GM19324 (cell line): ENCODE measurements around the gene NEK11.

Experiments used
- ATAC-seq: cut with Tn5 transposase; IDR thresholded peaks from one replicate; pipeline ENCODE4 v1.9.1; 2021; ENCODE audit warnings: mild to moderate bottlenecking, moderate library complexity; ENCODE audit not compliant: unreplicated experiment, low FRiP score

NEK11 gene, protein sequence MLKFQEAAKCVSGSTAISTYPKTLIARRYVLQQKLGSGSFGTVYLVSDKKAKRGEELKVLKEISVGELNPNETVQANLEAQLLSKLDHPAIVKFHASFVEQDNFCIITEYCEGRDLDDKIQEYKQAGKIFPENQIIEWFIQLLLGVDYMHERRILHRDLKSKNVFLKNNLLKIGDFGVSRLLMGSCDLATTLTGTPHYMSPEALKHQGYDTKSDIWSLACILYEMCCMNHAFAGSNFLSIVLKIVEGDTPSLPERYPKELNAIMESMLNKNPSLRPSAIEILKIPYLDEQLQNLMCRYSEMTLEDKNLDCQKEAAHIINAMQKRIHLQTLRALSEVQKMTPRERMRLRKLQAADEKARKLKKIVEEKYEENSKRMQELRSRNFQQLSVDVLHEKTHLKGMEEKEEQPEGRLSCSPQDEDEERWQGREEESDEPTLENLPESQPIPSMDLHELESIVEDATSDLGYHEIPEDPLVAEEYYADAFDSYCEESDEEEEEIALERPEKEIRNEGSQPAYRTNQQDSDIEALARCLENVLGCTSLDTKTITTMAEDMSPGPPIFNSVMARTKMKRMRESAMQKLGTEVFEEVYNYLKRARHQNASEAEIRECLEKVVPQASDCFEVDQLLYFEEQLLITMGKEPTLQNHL

DNA sequence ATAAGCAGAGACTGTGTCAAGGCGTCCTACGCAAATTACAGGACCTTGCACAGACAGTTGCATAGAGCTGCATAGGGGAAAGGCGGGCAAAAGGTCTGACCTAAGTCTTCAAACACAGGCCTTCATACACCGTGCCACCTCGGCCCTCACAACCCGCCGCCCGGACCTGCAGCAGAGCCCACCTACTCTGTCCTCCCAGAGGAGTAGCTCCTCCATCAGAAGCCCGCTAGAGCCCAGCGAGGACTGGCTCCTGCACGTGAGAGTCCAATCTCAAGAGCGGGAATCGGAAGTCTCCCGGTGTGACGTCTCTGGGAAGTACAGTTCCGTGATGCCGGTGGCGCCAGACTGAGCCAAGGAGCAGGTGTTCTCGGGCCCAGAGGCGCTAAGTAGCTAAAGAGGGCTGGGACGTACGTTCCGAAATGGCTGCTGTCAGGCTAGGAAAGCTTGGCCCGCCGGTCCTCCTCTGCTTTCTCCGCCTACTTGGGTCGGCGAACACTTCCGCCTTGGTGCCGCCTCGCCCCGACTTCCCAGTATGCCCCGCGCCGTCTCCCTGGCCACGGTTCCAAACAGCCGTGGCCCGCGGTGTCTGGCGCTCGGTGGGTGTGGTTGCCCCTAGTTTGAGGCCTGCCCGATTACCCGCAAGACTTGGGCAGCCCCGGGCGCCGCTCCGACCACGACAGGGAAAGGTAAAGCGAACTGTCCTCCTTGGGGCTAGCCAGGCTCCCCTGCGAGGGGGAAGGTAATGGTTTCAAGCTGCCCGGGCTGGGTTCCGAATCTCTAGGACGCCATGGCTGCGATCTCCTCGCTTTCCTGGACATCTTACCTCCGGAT is at the start of gene NEK11, which contains the start of gene ASTE1:
TSS of gene NEK11 (plus strand) at position 557 of the 831 bp plus-strand sequence. CDS start 2,832 bp downstream, outside the sequence.
TSS of gene ASTE1 (minus strand) at position 505 of the 831 bp plus-strand sequence. CDS start 1,519 bp downstream, outside the sequence.
- peak; percentile 97 for ATAC-seq

DNA sequence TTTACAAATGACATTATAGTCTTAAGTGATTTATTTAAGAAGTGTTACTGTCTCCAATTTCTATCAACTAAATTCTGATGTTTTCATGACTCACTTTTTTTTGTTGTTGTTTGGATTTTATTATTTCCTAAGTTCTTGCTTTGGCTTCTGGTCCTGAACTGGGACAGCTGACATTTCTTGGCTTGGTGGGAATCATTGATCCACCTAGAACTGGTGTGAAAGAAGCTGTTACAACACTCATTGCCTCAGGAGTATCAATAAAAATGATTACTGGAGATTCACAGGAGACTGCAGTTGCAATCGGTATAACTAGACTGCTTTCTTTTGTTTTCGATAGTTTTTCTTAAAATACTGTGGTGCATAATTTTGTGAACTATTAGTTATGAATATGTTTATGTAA is 47.6 kb upstream of the NEK11 start:
- ATAC-seq, result no peak

DNA sequence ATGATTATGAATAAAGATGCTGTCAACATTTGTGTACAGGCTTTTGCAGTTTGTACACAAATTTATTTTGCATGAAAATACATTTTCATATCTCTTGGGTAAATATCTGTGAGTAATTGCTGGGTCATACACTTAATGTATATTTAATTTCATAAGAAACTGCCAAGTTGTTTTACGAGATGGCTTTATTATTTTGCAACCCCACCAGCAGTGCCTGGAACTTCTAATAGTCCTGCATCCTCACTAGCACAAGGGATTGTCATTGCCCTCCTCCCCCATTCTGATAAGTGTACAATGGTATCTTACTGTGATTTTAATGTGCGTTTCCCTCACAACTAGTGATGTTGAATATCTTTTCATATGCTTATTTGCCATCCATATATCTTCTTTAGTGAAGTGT is 45.2 kb upstream of the NEK11 start:
- ATAC-seq, result no peak

DNA sequence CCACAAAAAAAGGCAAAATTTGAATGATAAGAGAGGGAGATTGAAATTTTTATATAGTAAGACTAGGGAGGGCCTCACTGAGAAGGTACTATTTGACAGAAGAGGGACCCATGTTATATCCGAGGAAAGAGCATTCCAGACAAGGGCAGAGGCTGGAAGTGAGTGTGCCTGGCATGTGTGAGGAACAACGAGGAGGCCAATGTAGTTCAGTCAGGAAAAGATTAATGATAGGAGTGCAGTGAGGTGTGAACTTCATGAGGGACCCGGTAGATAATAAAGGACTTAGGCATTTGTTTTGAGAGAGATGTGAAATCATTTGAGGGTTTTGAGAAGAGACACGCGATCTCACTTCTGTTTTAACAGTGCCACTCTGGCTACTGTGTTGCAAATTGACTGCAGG is 36.4 kb upstream of the NEK11 start:
- ATAC-seq, result no peak

DNA sequence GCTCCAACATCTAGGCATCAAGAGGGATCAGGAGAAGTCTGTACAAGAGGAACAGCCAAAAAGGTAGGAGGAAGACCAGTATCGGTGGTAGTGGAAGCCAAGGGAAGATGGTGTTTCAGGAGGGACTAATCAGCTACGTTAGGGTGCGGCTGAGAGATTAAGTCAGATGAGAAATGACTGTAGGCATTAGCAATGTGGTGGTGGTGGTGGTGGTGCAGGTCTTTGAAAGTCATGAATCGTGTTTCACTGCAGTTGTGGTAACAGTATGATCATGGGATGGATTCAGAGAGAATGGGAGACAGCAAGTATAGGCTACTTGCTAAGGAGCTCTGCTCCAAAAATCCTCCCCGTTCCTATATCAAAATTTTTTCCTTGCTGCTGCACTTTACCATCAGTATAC is 35.6 kb upstream of the NEK11 start:
- ATAC-seq, result no peak

DNA sequence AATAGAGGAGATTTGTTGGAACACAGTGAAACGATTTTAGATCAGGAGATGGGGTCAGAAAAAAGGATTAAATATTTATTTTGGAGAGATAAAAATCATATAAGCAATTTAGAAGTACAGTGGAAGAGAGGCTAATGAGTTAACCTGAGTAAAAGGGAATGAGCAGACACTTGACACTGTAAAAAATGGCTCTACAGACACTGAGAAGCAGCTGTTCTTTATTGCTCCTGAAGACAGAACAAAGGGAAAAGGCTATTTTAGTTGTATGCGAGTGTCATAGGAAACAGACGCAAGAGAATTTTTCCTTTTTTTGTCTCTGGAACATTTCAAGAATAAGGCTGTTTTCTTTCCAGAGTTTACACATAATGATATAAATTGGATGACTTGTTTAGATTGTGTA is 34.3 kb upstream of the NEK11 start:
- ATAC-seq, result no peak

DNA sequence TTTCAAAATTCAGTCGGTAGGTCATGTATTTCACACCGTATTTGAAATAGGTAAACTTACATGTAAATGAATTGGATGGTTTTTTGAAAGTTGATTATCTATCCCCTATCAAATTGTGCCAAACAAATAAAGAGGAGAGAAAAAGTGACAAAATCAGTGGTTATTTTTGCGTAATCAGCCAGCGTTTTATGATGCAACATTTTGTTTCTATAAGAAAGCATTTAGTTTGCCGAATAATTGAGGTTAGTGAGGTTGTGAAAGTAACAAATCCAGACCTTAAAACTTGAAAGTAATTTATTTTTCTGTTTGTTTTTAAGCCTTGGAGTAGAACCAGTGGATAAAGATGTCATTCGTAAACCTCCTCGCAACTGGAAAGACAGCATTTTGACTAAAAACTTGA is 29.4 kb upstream of the NEK11 start:
- ATAC-seq, result no peak

DNA sequence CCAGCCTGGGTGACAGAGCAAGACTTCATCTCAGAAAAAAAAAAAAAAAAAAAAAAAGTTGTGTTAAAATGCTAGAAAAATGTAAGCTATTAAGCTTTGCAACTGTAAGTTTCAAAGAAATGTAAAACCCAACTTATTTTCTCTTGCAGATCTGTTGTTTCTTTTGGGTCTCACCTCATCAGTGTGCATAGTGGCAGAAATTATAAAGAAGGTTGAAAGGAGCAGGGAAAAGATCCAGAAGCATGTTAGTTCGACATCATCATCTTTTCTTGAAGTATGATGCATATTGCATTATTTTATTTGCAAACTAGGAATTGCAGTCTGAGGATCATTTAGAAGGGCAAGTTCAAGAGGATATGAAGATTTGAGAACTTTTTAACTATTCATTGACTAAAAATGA is 25.6 kb upstream of the NEK11 start:
- ATAC-seq, result no peak

DNA sequence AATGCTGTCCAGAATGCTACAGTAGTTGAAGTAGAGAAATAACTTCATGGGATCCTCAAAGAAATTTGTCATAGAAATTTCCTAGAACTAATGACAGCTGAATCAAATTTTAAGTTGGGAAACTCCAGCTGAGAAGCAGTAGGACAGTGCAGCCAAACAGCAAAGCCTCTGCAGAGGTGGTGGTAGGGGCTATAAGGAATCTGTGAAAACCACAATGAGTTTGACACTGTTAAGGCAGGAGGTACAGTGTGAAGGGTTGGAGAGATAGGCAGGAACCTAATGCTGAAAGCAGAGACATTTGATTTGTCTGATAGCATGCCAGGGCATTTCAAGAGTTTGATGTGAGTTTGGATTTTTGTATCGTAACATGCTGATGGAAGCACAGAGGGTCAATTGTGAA is 22.1 kb upstream of the NEK11 start:
- no peak for ATAC-seq

DNA sequence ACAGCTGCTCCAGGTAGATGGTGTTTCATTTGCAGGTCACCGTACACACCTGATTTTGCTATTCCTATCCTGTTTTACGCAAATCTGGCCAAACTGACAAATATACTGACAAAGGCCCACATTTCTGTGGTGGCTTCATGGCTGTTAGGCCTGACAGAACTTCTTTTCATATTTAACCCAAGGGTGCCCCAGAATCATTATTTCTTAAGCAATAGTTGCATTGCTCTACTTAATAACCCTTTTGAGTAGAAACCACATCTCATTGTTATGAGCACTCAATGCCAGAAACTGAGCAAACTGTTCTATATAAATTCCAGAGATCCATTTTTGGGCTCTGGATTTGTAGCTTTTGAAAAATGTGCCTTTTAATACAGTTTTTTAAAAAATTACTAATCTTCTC is 19.4 kb upstream of the NEK11 start:
- no peak for ATAC-seq

DNA sequence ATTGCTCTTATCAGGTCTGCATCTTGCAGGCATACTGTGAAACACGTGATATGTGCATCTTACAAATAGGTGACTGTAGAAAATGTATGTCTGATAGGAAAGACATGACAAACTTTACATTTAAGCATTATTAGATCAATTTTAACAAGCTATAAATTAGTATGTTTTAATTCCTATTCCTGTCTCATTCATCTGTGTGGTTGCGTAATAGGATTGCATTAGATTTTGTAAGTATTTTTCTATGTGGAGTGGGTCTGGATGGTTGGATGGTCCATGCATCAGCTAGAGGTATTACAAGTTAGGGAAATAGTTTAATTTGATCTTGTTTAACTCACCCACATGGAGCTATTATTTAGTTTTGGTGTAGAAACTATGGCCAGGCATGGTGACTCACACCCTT is 18.9 kb upstream of the NEK11 start:
- ATAC-seq, result no peak

DNA sequence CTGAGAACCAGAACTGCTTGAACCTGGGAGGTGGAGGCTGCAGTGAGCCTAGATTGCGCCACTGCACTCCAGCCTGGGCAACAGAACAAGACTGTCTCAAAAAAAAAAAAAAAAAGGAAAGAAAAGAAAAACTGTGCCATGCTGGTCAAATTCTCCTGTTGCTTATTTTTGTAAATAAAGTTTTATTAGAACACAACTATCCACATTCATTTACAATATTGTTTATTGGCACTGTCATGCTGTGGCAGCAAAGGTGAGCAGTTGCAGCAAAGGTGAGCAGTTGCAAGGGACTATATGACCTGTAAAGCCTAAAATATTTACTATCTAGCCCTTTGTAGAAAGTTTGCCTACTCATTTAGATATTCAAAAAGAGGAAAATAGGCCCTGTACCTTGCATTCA is 18.4 kb upstream of the NEK11 start:
- no peak for ATAC-seq

DNA sequence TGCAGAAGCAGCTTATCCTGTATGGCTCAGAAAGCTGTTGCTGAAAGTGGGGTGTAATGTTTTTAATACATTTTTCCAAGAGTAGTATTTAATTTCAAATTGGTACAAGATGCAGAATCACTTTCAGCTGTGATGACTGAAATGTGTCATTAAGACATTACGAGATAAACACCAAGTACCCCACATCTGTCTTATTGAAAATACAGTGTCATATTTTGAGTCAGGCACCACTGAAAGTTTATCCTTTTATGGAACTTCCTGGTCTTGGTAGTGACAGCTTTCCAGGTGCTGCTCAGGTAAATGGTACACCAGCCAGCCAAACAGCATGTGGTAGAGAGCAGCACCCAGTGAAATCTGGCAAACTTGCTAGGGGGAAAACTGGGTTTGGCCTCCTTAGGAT is 17.0 kb upstream of the NEK11 start:
- no peak for ATAC-seq

DNA sequence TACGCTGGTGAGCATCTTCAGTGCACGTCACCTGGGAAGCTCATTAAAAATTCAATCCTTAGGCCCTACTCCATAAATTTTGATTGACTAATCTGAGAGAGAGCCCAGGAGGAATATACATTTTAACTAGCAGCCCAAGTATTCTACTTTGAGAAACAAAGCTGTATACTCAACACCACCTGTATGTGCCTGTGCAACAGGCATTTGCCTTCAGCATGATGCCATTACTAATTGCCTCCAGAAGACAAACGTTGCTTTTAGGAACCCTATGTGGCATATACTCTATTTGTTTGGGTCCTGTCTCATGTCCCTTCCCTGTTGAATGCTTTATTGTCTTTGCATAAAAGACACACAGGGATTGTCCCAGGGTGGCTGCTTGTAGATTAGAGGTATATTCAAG is 7.7 kb upstream of the NEK11 start:
- no peak for ATAC-seq

DNA sequence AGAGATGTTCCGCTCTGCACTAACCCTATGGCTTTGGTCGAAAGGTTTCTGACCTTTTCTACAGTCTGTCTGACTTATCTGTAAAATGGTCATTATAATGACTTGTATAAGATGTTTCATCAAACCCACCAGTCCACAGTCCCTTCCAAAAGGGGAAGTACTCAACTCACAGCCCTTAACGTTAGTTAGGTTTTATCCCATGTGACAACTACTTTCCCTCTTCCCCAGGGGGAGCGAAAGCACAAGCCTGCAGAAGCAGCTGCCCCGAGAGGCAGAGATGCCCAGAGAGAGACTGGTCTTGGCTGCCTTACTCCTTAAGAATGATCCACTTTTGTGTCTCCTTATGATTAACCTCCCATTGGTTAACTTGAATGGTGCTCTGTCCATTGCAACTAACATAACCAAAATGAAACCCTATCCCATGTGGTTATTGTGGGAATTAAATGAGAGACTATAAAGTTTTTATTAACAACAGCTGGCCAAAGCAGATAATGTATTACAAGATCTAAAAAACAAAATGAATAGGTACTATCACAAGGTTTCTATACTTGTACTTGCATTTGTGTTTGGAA is 6.5 kb upstream of the NEK11 start:
- ATAC-seq, result no peak

DNA sequence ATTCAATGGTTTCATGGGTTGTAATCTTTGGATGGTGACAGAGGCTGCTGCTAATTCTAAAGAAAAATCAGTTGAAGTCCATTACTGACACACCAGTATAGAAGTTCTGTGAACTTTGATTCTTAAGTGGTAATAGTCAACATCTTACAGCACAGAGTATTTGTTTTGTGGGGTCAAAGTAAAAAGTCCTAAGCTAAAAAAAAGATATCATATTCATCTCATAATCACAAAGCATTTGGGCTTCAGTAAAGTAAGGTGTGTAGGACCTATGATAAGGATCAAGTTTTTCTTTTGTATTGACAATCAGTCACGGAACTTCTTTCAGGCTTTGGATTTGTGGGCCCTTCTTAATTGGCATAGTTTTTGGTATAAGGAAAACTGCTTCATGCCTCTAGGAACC is 1.1 kb upstream of the NEK11 start:
- ATAC-seq, result no peak

DNA sequence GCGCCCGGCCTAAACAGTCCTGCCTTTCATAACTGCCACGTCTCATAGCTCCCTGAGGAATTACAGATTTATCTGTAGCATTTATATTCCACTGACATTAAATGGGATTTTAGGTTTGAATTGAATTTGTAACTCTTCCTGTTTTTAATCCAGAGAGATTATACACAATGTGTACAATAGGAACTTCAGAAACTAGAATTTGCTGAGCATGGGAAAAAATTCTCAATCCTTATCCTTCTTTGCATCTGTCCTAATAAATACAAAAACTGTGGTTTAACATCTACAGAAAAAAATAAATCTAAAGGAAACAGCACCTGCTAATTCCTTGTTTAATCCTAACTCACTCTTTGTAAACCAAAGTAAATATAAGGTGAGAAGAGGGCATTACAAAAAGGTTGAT is 2.2 kb downstream of the NEK11 start:
- no peak for ATAC-seq

DNA sequence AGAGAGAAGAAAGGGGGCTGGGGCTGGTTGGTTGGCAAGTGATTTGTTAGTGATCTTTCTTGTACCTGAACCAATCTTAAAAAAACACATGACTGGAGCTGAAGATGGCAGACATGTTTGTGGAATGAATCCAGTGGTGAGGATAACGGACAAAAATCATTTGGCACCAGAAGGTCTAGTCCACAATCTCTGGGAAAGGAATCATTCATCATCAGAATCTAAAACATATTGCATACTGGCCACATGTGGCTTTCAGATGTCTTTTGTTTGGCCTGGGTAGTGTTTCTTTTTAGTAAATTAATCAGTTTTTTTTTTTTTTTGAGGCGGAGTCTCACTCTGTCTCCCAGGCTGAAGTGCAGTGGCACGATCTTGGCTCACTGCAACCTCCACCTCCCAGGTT is 5.0 kb downstream of the NEK11 start:
- no peak for ATAC-seq

DNA sequence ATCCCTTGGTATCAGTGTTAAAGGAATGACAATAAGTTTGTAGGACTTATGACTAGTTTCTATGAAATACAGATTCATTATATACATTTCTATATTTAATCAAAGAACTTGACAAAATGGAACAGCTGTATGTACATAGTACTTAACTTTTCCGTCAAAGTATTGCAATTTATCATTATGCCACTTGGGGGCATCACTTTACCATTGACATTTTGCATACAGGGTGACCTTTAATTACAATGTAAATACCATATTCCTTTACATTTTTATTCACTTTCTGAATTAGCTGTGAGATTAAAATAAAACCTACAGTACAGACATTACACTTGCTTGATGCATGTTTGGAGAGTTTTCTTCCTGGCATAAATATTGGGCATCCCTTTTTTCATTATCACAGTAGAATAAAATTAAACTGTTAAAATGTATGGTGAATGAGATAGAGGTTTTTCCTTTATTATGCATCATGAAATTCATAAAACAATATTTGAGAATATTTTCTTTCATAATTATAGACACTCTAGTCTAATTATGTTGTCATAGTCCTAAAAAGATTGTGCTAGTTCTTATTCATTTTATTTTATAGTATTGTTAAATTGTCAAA is 6.9 kb downstream of the NEK11 start:
- ATAC-seq, result no peak

DNA sequence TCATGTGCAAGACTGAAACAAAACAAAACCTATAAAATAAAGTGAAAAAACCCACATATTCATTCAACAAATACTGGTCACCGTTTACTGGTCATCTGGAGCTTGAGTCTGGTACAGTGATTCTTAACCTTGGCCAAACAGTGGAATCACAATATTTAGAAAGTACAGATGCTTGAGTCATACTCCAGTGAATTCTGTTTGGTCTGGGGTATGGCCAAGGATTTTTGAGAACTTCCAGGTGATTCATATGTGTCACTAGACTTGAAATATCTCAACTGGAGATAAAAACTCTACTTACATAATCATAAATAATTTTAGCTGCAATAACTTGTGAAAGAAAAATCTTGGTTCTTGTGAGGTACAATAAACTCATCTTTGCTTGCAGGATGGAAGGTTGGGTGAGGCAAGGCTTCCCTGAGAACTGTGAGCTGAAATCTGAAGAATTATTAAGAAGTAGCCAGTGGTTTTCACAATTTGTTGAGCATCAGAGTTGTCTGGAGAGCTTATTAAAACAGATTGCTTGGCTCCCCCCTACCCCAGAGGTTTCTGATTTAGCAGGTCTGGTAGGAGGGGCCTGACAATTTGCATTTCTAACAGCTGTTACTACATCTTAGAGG is 9.6 kb downstream of the NEK11 start:
- no peak for ATAC-seq
